MG63 (cell line): ENCODE measurements around the gene GPER1. TPM values are rescaled to one million over a fixed set of nuclear protein-coding genes. Genes with fewer than 3 reads are reported as not detected.

Experiments
- DNase-seq: peaks from one replicate; pipeline ENCODE4 v3.0.0-alpha.2; 2020
- H3K27me3 ChIP-seq: fragments of 250-450 bp; sonication (Bioruptor Pico); 2 replicates; pipeline ENCODE4 v1.5.1; 2020; ENCODE audit warnings: mild to moderate bottlenecking, moderate library complexity
- H3K36me3 ChIP-seq: fragments of 250-450 bp; sonication (Bioruptor Pico); 2 replicates; pipeline ENCODE4 v1.5.1; 2020; ENCODE audit warnings: mild to moderate bottlenecking, moderate library complexity
- H3K4me3 ChIP-seq: fragments of 250-450 bp; sonication (Bioruptor Pico); 2 replicates; pipeline ENCODE4 v1.5.1; 2020; ENCODE audit warnings: mild to moderate bottlenecking, moderate library complexity
- H3K9me3 ChIP-seq: fragments of 250-450 bp; sonication (Bioruptor Pico); 2 replicates; pipeline ENCODE4 v1.5.1; 2020; ENCODE audit warnings: mild to moderate bottlenecking, moderate library complexity
- total RNA-seq: library from RNA; depleted of rRNA; stranded (reverse); fragments of >200 nt; shearing (Covaris generic); gene quantifications from 2 replicates; pipeline ENCODE4 v1.2.3, GENCODE V29; 2014; ENCODE audit warnings: low replicate concordance

Gene GPER1
- total RNA-seq, 1 experiment from 2014 or later, result 2.2 TPM

- H3K27me3 ChIP-seq, result no peaks in the 10 kb centered on the region
- no peak for DNase-seq
- H3K36me3 ChIP-seq, result no peaks in the 10 kb centered on the region; the same call in 1 of the 2 replicates
- H3K9me3 ChIP-seq, result no peaks in the 10 kb centered on the region
- no peak overlapping the region for H3K4me3 ChIP-seq
These were observed 16.0 kb downstream of the GPER1 start for GRCh38 chr7:1103789-1104515.

- H3K4me3 ChIP-seq, result no peak overlapping the region
- H3K36me3 ChIP-seq, result no peaks in the 10 kb centered on the region; the same call in 1 of the 2 replicates
- no peak for DNase-seq
- H3K27me3 ChIP-seq, result no peaks in the 10 kb centered on the region
- no peaks in the 10 kb centered on the region for H3K9me3 ChIP-seq
These were observed 16.7 kb downstream of the GPER1 start for GRCh38 chr7:1104516-1105179.

- H3K27me3 ChIP-seq, result no peaks in the 10 kb centered on the region
- no peak for DNase-seq
- no peak overlapping the region for H3K4me3 ChIP-seq
- H3K36me3 ChIP-seq, result no peaks in the 10 kb centered on the region; the same call in 1 of the 2 replicates
- H3K9me3 ChIP-seq, result no peaks in the 10 kb centered on the region
These were observed 17.3 kb downstream of the GPER1 start for GRCh38 chr7:1105189-1105588.

- Histone ChIP-seq H3K36me3 (no peaks in the 10 kb centered on the region), H3K4me3 (no peak overlapping the region), H3K27me3 (no peaks in the 10 kb centered on the region), H3K9me3 (no peaks in the 10 kb centered on the region)
- no peak for DNase-seq
These were observed 18.3 kb downstream of the GPER1 start for GRCh38 chr7:1106063-1106792.

- no peak for DNase-seq
- no peaks in the 10 kb centered on the region for H3K27me3 ChIP-seq
- H3K36me3 ChIP-seq, result no peaks in the 10 kb centered on the region
- H3K4me3 ChIP-seq, result no peak overlapping the region
- H3K9me3 ChIP-seq, result no peaks in the 10 kb centered on the region
These were observed 19.0 kb downstream of the GPER1 start for GRCh38 chr7:1106793-1107421.

GRCh38 chr7:1108264-1108920 is 20.5 kb downstream of the GPER1 start:
- H3K9me3 ChIP-seq, result no peaks in the 10 kb centered on the region
- H3K36me3 ChIP-seq, result no peaks in the 10 kb centered on the region
- H3K4me3 ChIP-seq, result no peak overlapping the region
- DNase-seq, result no peak
- H3K27me3 ChIP-seq, result no peaks in the 10 kb centered on the region

- DNase-seq, result no peak
- no peaks in the 10 kb centered on the region for H3K9me3 ChIP-seq
- H3K27me3 ChIP-seq, result no peaks in the 10 kb centered on the region
- no peaks in the 10 kb centered on the region for H3K36me3 ChIP-seq
- no peak overlapping the region for H3K4me3 ChIP-seq
These were observed 21.8 kb downstream of the GPER1 start for GRCh38 chr7:1109581-1110310.

GRCh38 chr7:1110358-1110757 is 22.4 kb downstream of the GPER1 start:
- no peak overlapping the region for H3K4me3 ChIP-seq
- no peak for DNase-seq
- H3K9me3 ChIP-seq, result no peaks in the 10 kb centered on the region
- H3K27me3 ChIP-seq, result no peaks in the 10 kb centered on the region
- H3K36me3 ChIP-seq, result no peaks in the 10 kb centered on the region

- H3K27me3 ChIP-seq, result no peaks in the 10 kb centered on the region
- no peaks in the 10 kb centered on the region for H3K9me3 ChIP-seq
- no peak for DNase-seq
- no peak overlapping the region for H3K4me3 ChIP-seq
- H3K36me3 ChIP-seq, result no peaks in the 10 kb centered on the region
These were observed 23.2 kb downstream of the GPER1 start for GRCh38 chr7:1111156-1111555.

GRCh38 chr7:1112109-1112508 is 24.2 kb downstream of the GPER1 start:
- Histone ChIP-seq H3K4me3 (no peak overlapping the region), H3K36me3 (no peaks in the 10 kb centered on the region), H3K9me3 (no peaks in the 10 kb centered on the region), H3K27me3 (no peaks in the 10 kb centered on the region)
- DNase-seq, result no peak

GRCh38 chr7:1112625-1113547 is 25.0 kb downstream of the GPER1 start:
- no peaks in the 10 kb centered on the region for H3K27me3 ChIP-seq
- no peaks in the 10 kb centered on the region for H3K36me3 ChIP-seq
- DNase-seq, result no peak
- no peaks in the 10 kb centered on the region for H3K9me3 ChIP-seq
- no peak overlapping the region for H3K4me3 ChIP-seq

GRCh38 chr7:1113548-1113885 is 25.6 kb downstream of the GPER1 start:
- DNase-seq, result no peak
- Histone ChIP-seq H3K9me3 (no peaks in the 10 kb centered on the region), H3K4me3 (no peak overlapping the region), H3K27me3 (no peaks in the 10 kb centered on the region), H3K36me3 (no peaks in the 10 kb centered on the region)

GRCh38 chr7:1114088-1114487 is 26.2 kb downstream of the GPER1 start:
- Histone ChIP-seq H3K9me3 (no peaks in the 10 kb centered on the region), H3K4me3 (no peak overlapping the region), H3K27me3 (no peaks in the 10 kb centered on the region), H3K36me3 (no peaks in the 10 kb centered on the region)
- DNase-seq, result no peak

GRCh38 chr7:1114505-1114904 is 26.6 kb downstream of the GPER1 start:
- Histone ChIP-seq H3K27me3 (no peaks in the 10 kb centered on the region), H3K4me3 (no peak overlapping the region), H3K36me3 (no peaks in the 10 kb centered on the region), H3K9me3 (no peaks in the 10 kb centered on the region)
- no peak for DNase-seq
